Gastrocnemius medialis (tissue), 4 donors: ENCODE results near the gene NHERF1.

ENCODE experiments used
- POLR2A ChIP-seq, 2 donors: fragments of 450-650 bp; IDR thresholded peaks; one replicate each; pipeline ENCODE4 v1.6.1; 2017; ENCODE audit warnings: antibody characterized with exemption in 2 of 2, mild to moderate bottlenecking in 2 of 2, moderate library complexity in 2 of 2
- TF ChIP-seq, protein P1 (sequence below), 5 experiments: fragments of 450-650 bp in 3 of 5; fragments of 200-600 bp in 2 of 5; sonication (generic) in 2 of 5; IDR thresholded peaks in 4 of 5; conservative IDR thresholded peaks in 1 of 5; 1 replicate in 4 of 5; 2 replicates in 1 of 5; pipeline ENCODE4 v1.5.1; 2016 to 2019; ENCODE audit warnings: antibody characterized with exemption in 5 of 5, mild to moderate bottlenecking in 3 of 5, moderate library complexity in 3 of 5

- TF ChIP-seq, protein P1, sequence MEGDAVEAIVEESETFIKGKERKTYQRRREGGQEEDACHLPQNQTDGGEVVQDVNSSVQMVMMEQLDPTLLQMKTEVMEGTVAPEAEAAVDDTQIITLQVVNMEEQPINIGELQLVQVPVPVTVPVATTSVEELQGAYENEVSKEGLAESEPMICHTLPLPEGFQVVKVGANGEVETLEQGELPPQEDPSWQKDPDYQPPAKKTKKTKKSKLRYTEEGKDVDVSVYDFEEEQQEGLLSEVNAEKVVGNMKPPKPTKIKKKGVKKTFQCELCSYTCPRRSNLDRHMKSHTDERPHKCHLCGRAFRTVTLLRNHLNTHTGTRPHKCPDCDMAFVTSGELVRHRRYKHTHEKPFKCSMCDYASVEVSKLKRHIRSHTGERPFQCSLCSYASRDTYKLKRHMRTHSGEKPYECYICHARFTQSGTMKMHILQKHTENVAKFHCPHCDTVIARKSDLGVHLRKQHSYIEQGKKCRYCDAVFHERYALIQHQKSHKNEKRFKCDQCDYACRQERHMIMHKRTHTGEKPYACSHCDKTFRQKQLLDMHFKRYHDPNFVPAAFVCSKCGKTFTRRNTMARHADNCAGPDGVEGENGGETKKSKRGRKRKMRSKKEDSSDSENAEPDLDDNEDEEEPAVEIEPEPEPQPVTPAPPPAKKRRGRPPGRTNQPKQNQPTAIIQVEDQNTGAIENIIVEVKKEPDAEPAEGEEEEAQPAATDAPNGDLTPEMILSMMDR (IDR thresholded peaks at IDR 0.05 in 4 of 5, conservative IDR thresholded peaks at IDR 0.05 in 1 of 5): peak in 2 of 5 experiments; percentile 30 to 43
- TF ChIP-seq POLR2A (IDR thresholded peaks at IDR 0.05): no peak
These were observed 224 bp upstream of the NHERF1 start for GRCh38 chr17:74748279-74748528.
